ENCODE measurements around the gene CORO2B. TPM values are rescaled to one million over a fixed set of nuclear protein-coding genes. Genes with fewer than 3 reads are reported as not detected.

The CORO2B gene
- 1 to 10 TPM; 1.0 to 4.0 TPM for total RNA-seq

GRCh38 chr15:68578980-68579935, at the start of gene CORO2B:
TSS of gene CORO2B (plus strand) at chr15:68578993. CDS start at chr15:68579263, 270 bp downstream.
- H3K4me3 ChIP-seq = peak within 1 kb of the TSS in 1 of 2 donors; percentile 27
- peak in 3 of 4 donors; percentile 20 to 31 (median 29) for DNase-seq
- peak in 1 of 3 donors; percentile 5 for TF ChIP-seq POLR2A (IDR thresholded peaks at IDR 0.05)
- TF ChIP-seq, protein P1, sequence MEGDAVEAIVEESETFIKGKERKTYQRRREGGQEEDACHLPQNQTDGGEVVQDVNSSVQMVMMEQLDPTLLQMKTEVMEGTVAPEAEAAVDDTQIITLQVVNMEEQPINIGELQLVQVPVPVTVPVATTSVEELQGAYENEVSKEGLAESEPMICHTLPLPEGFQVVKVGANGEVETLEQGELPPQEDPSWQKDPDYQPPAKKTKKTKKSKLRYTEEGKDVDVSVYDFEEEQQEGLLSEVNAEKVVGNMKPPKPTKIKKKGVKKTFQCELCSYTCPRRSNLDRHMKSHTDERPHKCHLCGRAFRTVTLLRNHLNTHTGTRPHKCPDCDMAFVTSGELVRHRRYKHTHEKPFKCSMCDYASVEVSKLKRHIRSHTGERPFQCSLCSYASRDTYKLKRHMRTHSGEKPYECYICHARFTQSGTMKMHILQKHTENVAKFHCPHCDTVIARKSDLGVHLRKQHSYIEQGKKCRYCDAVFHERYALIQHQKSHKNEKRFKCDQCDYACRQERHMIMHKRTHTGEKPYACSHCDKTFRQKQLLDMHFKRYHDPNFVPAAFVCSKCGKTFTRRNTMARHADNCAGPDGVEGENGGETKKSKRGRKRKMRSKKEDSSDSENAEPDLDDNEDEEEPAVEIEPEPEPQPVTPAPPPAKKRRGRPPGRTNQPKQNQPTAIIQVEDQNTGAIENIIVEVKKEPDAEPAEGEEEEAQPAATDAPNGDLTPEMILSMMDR (IDR thresholded peaks at IDR 0.05) = no peak
- peak; percentile 27 for ATAC-seq
- H3K27ac ChIP-seq = peak within 1 kb of the TSS in 2 of 4 donors; percentile 36 to 48
- WGBS, 2 donors = 3% methylated on average over 6 to 68 of the region's 95 CpGs
- H3K4me1 ChIP-seq = peaks cover 20% of the 10 kb centered on the region
- intact Hi-C loops (cut with DNase I) = no loop called here
- H3K36me3 ChIP-seq (replicated peaks in 1 of 2; ENCODE audit: insufficient read depth in 1 of 2, low read depth in 2 of 2) = no peaks in the 10 kb centered on the region
- H3K9me3 ChIP-seq = no peaks in the 10 kb centered on the region
- no peaks in the 10 kb centered on the region for H3K27me3 ChIP-seq

DNA sequence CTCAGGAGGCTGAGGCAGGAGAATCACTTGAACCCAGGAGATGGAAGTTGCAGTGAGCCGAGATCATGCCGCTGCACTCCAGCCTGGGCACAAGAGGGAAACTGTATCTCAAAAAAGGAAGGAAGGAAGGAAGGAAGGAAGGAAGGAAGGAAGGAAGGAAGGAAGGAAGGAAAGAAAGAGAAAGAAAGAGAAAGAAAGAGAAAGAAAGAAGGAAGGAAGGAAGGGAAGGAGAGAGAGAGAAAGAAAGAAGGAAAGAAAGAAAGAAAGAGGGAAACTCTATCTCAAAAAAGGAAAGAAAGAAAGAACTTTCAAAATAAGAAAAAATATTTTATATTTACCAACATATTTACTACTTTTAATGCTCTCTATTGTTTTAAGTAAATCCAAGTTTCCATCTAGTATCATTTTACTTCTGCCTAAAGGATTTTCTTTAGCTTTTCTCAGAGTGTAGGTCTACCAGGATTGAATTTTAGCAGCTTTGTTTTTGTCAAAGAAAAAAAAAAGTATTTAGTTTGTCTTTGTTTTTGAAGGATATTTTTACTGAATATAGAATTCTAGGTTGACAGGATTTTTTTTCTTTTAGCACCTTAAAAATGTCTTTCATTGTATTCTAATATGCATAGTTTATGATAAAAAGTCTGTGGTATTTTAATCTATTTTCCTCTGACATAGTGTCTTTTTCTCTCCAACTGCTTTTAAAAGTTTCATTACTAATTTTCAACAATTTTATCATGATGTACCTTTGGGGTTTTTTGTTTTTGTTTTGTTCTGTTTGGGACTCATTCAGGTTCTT, 47.2 kb upstream of the CORO2B start:
- no peaks in the 10 kb centered on the region for H3K4me1 ChIP-seq
- intact Hi-C loops (cut with DNase I) = no loop called here
- WGBS, 2 donors = 85 to 88% methylated on average over 2 of the region's 2 CpGs
- ATAC-seq (no peak), DNase-seq (no peak)
- TF ChIP-seq, protein P1 (IDR thresholded peaks at IDR 0.05) = no peak
- TF ChIP-seq POLR2A (IDR thresholded peaks at IDR 0.05) = no peak
- no peaks in the 10 kb centered on the region for H3K9me3 ChIP-seq
- no peaks in the 10 kb centered on the region for H3K36me3 ChIP-seq (replicated peaks in 1 of 2; ENCODE audit: insufficient read depth in 1 of 2, low read depth in 2 of 2)
- no peak overlapping the region for H3K27ac ChIP-seq
- no peak overlapping the region for H3K4me3 ChIP-seq
- H3K27me3 ChIP-seq = no peaks in the 10 kb centered on the region

DNA sequence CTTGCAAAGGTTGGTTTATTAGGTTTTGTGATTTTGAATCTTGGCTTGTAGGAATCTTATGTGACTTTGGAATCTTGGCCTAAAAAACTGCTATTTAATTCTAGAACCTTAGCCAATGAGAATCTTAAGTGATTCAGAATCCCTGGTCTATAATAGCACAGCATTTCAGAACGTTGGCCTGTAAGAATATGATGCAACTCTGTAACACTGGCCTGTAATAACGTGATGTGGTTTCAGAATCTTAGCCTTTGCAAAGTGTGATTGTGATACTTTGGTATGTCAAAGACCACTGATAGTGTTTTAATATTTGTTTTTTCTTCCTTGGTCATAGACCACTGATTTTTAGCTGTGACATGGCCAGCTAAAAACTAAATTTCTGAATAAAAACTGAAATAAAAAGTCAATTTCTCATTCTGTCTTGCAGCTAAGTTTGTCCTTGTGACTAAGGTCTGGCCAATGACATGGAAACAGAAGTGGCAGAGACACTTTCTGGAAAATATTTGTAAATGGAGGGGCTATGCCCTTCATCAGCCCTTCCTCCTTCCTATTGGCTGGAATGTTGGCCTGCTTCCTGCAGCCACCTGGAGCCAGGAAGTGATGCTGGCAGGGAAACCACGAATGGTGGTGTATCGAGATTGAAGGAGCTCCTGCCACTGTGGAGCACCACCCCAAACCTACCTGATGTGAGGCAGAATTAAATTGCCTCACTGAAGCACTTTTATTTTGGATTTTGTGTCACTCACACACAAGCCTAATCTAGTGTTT, 42.3 kb upstream of the CORO2B start:
- Histone ChIP-seq H3K36me3 (replicated peaks in 1 of 2; ENCODE audit: insufficient read depth in 1 of 2, low read depth in 2 of 2) (no peaks in the 10 kb centered on the region), H3K9me3 (peaks cover 0 to 4% (median 0%) of the 10 kb centered on the region in 3 donors), H3K27ac (no peak overlapping the region), H3K4me3 (no peak overlapping the region), H3K4me1 (no peaks in the 10 kb centered on the region), H3K27me3 (no peaks in the 10 kb centered on the region)
- TF ChIP-seq, protein P1 (IDR thresholded peaks at IDR 0.05) = no peak
- TF ChIP-seq POLR2A (IDR thresholded peaks at IDR 0.05) = no peak
- DNase-seq (no peak), ATAC-seq (peak; percentile 24)
- WGBS, 2 donors = 55 to 60% methylated on average over 4 of the region's 4 CpGs
- intact Hi-C loops (cut with DNase I) = no loop called here

GRCh38 chr15:68537097-68537496, 41.7 kb upstream of the CORO2B start:
- peaks cover 0 to 4% (median 0%) of the 10 kb centered on the region in 3 donors for H3K9me3 ChIP-seq
- H3K27me3 ChIP-seq = no peaks in the 10 kb centered on the region
- no peaks in the 10 kb centered on the region for H3K36me3 ChIP-seq (replicated peaks in 1 of 2; ENCODE audit: insufficient read depth in 1 of 2, low read depth in 2 of 2)
- DNase-seq (no peak), ATAC-seq (no peak)
- no peak overlapping the region for H3K27ac ChIP-seq
- no peaks in the 10 kb centered on the region for H3K4me1 ChIP-seq
- TF ChIP-seq, protein P1 (IDR thresholded peaks at IDR 0.05) = no peak
- TF ChIP-seq POLR2A (IDR thresholded peaks at IDR 0.05) = no peak
- intact Hi-C loops (cut with DNase I) = no loop called here
- no peak overlapping the region for H3K4me3 ChIP-seq
